Cortex of kidney (tissue), 1 donor: ENCODE results near the gene LARP4.
"Not testable (repeated sequence)": the region's sequence is repeated elsewhere in the genome, so short reads cannot be mapped to it uniquely, and the experiment has no call there.

Source experiments
- DNase-seq: peaks from one replicate; lab custom pipeline; 2025; lab: John Stamatoyannopoulos, UW

LARP4 gene

DNA sequence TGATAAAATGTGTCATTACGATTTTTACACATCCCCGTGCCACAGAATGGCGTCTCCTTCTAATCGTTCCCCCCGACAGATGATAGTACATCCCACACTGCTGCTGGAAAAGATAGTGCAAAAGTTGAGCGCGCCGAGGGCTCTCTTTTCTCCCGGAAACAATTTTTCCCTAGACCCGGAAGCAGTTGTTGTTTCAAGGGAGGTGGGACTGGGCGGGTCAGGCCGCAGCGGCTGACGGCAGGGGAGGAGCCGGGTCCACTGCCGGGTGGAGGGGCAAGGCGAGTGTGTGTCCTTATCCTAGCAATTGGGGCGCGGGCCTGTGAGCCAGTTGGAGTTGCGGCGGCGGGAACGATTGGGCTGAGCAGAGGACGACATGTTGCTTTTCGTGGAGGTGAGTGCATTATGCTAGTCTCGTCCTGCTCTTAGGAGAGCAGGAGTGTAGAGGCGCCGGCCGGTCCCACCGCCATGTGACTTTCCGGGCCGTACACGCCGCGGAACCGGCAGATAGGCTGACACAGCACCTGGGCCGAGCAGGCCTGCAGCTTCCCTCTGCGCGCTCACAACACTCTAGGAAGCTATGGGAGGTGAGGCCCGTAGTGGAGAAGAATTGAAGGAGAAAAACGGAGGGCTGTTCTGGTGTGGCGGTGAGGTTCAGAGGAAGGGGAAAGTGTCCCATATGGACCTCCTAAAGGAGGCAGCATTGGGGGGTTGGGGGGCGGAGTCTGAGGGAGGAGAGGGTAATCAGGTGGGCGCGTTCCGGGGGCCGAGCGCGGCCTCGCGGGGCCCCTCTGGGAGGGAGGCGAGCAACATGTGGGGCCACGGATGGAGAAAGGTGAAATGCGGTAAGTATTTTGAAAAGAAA lies at the start of gene LARP4:
LARP4 (plus strand) TSS at position 248 of the 862 bp plus-strand sequence; CDS start at position 374, 126 bp downstream.
- no peak for DNase-seq

GRCh38 chr12:50351120-50352043 lies 49.3 kb upstream of the LARP4 start:
- DNase-seq: no peak

DNA sequence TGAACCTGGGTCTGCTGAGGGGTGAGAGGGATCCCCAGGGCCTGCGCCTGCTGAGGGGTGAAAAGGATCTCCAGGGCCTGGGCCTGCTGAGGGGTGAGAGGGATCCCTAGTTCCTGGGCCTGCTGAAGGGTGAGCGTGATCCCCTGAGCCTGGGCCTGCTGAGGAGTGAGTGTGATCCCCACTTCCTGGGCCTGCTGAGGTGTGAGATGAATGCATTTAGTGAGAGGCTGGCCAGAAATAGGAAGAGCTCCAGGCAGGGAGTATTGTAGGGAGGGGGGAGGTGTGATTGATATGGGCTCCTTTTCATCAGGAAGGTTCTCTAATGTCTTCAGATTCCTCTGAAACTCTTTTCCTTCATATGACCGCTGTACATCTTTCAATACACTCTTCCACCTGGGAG lies 47.3 kb upstream of the LARP4 start:
- no peak for DNase-seq

DNA sequence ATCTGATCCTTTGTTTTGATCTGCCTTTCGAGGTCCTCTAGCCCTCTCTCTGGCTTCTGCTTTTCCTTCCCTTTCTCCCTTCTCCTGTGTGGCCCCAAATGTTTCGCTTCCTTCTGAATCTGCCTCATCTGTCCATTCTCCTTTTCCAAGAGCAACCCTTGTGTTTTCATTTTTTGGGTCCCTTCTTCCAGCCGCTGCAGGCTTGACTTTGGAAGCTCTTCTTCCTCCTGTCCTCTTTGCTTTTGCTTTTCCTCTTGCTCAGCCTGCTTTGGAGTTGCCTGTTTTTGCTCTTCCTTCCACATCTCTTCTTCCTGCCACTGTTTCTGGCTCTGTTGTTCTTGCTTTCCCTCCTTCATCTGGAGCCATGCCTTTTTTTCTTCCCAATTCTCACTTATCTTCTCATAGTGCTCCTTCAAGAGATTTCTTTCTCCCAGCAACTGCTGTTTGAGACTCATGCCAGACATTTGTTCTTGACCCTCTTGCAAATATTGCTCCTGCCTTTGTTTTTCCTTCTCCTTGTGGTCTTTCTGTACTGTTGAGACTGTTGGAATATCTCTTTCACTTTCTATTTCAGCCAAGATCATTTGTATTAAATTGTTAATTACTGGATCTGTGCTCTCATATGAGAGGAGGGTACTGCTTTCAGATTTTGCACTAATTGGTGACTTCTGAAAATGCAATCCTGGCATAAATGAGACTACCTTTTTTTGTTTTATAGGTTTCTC lies 46.7 kb upstream of the LARP4 start:
- DNase-seq: no peak

- DNase-seq: no peak
These were observed 45.8 kb upstream of the LARP4 start for GRCh38 chr12:50354908-50355307.

- DNase-seq: no peak
These were observed 45.3 kb upstream of the LARP4 start for GRCh38 chr12:50355365-50355764.

GRCh38 chr12:50362671-50363070 lies 38.0 kb upstream of the LARP4 start:
- DNase-seq: no peak

DNA sequence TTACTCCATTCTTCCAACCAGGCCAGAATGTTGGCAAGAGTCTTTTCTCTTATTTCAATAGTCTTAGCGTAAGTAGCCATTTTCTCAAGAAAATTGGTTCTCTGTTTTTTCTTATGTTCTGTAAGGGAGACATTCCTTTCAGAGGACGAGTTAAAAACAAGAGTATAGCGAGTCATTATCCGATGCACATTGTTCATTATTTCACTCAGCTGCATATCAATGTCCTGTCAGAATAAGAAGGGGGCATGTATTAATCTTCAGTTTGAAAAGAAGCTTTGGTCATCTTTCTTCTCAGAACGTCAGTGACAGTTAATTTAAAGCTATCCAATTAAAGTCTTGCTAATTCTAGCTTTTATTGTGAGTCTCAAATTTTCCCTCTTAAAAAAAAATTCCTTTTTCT lies 37.5 kb upstream of the LARP4 start:
- no peak for DNase-seq

DNA sequence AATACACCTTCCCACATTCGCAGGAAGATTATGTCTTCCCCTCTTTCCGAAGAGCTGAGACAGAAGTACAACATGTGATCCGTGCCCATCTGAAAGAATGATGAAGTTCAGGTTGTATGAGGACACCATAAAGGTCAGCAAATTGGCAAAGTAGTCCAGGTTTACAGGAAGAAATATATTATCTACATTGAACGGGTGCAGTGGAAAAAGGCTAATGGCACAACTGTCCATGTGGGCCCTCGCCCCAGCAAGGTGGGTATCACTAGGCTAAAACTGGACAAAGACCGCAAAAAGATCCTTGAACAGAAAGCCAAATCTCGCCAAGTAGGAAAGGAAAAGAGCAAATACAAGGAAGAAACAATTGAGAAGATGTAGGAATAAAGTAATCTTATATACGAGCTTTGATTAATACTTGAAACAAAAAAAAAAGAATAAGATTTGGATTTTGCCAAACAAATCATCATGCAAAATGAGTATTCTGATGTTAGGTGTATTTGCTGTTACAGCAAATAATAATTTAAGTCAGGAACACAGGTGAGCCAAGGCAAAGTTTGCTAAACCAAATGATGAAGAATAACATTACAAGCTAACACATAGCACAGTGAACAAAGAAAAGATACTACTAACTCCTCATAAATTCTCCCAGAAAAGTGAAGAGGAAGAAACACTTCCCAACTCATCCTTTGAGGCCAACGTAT lies 34.8 kb upstream of the LARP4 start:
- DNase-seq: no peak

DNA sequence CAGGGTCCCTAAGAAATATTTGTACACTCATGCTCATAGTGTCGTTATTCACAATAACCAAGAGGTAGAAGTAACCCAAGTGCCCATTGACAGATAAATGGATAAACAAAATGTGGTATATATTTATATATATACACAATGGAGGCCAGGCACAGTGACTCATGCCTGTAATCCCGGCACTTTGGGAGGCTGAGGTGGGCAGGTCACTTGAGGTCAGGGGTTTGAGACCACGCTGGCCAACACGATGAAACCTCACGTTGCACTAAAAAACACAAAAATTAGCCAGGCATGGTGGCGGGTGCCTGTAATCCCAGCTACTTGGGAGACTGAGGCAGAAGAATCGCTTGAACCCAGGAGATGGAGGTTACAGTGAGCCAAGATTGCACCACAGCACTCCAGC lies 30.0 kb upstream of the LARP4 start:
- not testable (repeated sequence) for DNase-seq

DNA sequence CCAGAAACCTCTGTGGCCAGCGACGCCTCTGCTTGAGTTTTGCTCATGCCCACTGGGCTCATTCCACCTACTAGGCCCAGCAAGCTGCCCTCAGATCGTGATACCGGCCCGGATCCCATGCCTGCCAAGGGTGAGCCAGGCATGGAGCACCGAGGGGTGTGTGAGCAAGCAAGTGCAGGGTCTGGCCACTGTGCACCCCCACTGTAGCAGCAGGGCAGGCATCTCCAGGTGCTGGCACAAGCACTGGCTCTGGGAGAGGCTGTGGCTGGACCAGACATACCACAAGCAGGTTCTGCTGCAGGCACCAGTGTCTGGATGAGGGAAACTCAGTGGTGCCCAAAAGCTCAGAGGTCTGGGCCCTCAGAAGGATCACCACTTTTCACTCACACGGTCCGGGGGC lies 24.9 kb upstream of the LARP4 start:
- DNase-seq: no peak

DNA sequence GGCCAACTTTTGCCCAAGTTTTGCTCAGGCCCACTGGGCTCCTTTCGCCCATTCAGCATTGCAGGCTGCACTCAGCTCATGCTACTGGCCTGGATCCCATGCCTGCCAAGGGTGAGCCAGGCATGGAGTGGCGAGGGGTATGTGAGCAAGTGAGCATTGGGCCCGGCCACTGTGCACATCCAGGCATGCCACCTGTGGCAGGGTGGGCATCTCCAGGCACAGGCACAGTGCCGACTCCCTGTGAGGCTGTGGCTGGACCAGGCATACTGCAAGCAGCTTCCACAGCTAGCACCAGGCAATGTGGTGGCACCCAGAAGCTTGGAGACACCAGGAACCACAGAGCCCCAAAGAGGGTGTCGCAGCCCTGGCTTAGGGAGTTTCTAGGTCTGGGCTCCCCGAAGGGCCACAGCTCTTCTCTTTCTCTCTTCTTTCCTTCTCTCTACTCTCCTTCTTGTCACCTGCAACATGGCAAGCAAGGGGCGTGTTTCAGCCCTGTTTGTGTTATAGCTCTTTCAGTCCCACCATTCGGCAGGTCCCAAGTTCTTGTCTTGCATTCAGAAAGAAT lies 19.8 kb upstream of the LARP4 start:
- DNase-seq: no peak

DNA sequence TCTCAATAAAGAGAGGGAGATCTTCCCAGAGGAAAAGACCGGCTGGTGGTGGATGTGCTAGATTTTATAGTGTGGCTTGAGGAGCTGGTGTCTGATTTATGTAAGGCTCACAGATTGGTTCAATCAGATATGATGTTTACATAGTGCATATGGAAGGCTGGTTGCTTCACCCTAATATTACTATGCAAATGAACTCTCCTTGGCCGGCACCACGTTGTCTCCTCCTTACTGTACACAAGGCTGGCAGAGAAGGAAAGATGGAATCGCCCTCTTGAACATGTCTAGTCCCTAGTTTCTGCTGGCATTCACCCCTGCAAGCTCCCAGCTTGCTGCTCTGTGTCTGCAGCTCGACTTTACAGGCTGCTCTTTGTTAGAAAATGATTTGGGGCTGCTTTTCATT lies 13.2 kb upstream of the LARP4 start:
- no peak for DNase-seq

DNA sequence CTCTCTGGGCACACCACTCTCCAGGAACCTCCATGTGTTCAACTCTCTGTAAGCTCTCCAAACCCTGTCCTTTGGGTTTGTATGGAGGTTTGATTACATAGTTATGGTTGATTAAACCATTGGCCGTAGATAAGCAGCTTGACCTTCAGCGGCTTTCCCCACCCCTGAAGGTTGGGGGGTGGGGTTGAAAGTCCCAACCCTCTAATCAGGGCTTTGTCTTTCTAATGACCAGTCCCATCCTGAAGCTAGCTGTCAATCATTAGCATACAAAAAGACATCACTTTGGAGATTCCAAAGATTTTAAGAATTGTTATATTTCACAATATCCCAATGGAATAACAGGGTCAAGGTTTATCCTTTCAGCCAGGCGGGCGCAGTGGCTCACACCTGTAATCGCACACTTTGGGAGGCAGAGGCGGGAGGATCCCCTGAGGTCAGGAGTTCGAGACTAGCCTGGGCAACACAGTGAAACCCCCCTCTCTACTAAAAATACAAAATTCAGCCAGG lies 12.7 kb upstream of the LARP4 start:
- DNase-seq: no peak

GRCh38 chr12:50388793-50389192 lies 11.9 kb upstream of the LARP4 start:
- not testable (repeated sequence) for DNase-seq

DNA sequence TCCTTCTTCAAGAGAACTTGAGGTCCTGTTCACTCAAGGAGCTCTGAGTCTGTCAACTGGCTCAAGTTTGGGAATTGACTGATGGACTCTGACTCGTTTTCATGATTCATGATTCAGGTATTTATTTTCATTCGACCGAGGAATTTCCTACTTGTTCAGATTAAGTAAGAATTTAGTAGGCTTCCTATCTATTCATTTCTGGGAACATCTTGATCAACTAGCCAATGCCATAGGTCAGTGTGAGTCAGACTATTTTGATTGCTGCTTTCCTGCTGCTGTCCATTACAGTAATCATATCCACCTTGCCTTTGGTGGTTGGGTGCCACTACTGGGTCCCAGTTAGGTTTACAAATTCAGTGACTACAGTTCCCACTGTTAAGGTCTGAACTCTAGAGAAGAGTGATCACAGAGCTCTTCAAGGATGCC lies 10.4 kb upstream of the LARP4 start:
- DNase-seq: no peak

DNA sequence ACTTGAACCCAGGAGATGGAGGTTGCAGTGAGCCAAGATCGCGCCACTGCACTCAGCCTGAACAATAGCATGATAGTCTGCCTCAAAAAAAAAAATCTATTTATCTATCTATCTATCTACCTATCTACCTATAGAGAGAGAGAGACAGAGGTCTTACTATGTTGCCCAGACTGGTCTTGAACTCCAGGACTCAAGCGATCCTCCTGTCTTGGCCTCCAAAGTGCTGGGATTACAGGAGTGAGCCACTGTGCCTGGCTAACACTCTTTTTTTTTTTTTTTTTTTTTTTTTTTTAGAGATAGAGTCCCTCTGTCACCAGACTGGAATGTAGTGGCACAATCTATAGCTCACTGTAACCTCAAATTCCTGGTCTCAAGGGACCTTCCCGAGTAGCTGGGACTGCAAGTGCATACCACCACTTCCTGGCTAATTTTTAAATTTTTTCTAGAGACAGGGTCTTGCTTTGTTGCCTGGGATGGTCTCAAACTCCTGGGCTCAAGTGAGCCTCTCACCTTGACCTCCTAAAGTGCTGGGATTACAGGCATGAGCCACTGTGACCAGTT lies 6.1 kb upstream of the LARP4 start:
- no peak for DNase-seq

DNA sequence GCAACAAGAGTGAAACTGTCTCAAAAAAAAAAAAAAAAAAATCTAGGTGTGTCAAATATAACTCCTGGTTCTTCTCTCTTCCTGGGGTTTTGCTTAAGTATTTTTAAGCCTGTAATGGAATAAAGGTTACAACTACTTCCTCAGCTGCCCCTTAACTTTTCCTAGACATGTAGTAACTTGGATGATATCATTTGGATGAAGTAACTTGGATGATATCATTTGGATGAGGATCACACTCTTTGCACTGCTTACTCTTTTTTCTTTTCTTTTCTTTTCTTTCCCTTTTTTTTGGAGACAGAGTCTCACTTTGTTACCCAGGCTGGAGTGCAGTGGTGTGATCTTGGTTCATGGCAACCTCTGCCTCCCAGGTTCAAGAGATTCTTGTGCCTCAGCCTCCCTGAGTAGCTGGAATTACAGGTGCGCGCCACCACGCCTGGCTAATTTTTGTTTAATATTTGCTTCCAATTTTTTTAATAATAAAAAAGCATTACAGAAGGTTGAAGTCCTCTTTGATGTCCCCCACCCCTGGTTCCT lies 3.5 kb upstream of the LARP4 start:
- DNase-seq: no peak

GRCh38 chr12:50398931-50399330 lies 1.8 kb upstream of the LARP4 start:
- DNase-seq: no peak

GRCh38 chr12:50400104-50400637 lies 514 bp upstream of the LARP4 start:
- DNase-seq: no peak
